ENCODE measurements around the gene VPS50. TPM values are rescaled to one million over a fixed set of nuclear protein-coding genes. Genes with fewer than 3 reads are reported as not detected.

VPS50 gene
- total RNA-seq, 1 experiment from 2014 or later, result 15.1 TPM

- intact Hi-C loops (cut with micrococcal nuclease), result no loop called here
- Histone ChIP-seq H3K36me3 (ENCODE audit: control insufficient read depth in 1 of 2, insufficient read depth in 2 of 2, low read length in 2 of 2) (no peaks in the 10 kb centered on the region), H3K9me2 (ENCODE audit: insufficient read depth) (no peaks in the 10 kb centered on the region), H3K4me2 (ENCODE audit: low read length) (no peak overlapping the region), H3K4me1 (ENCODE audit: control insufficient read depth in 1 of 2, insufficient read depth in 2 of 2, low read length in 2 of 2) (no peaks in the 10 kb centered on the region), H3K79me2 (ENCODE audit: insufficient read depth, low read length) (no peaks in the 10 kb centered on the region), H3K27me3 (ENCODE audit: insufficient read depth, low read length) (no peaks in the 10 kb centered on the region), H3K27ac (ENCODE audit: low read depth, low read length) (no peak overlapping the region), H4K20me1 (ENCODE audit: insufficient read depth) (no peaks in the 10 kb centered on the region), H2AFZ (ENCODE audit: low read depth, low read length, poor library complexity, severe bottlenecking) (no peak overlapping the region), H3K4me3 (replicated peaks in 1 of 2; ENCODE audit: low read depth in 1 of 2, low read length in 2 of 2) (no peak overlapping the region), H3K9ac (ENCODE audit: low read length) (no peak overlapping the region), H3K9me3 (ENCODE audit: control insufficient read depth in 1 of 2, insufficient read depth in 1 of 2, low read depth in 1 of 2, low read length in 2 of 2) (no peaks in the 10 kb centered on the region)
- ChIA-PET RAD21 (ENCODE audit: low non-redundant PET in 1 of 2, low total read pairs in 2 of 2, uncharacterized antibody in 2 of 2, unreplicated experiment in 2 of 2) (no interaction called here), POLR2A (no interaction called here), CTCF (no interaction called here)
- ATAC-seq (no peak), DNase-seq (ENCODE audit: low read depth, low spot score) (no peak)
- no TSS peak for BruUV-seq (replicated peaks)
- TF ChIP-seq EZH2 (IDR thresholded peaks at IDR 0.05) (no peak), REST (IDR thresholded peaks at IDR 0.05; ENCODE audit: low read depth) (no peak), CTCF (IDR thresholded peaks at IDR 0.05 in 2 of 3, conservative IDR thresholded peaks at IDR 0.05 in 1 of 3; ENCODE audit: borderline replicate concordance in 1 of 3, insufficient read depth in 1 of 3, low read depth in 2 of 3, low read length in 2 of 3) (no peak), ZBTB33 (IDR thresholded peaks at IDR 0.05; ENCODE audit: extremely low read depth, insufficient replicate concordance, low read length) (no peak), POLR2A (IDR thresholded peaks at IDR 0.05; ENCODE audit: borderline replicate concordance, extremely low read depth, insufficient read depth, insufficient read length) (no peak), ATF3 (IDR thresholded peaks at IDR 0.05) (no peak), ZNF274 (IDR thresholded peaks at IDR 0.05; ENCODE audit: low read depth, low read length) (no peak), TCF7L2 (IDR thresholded peaks at IDR 0.05; ENCODE audit: borderline replicate concordance, extremely low read depth, insufficient read depth, insufficient read length) (no peak), SP1 (IDR thresholded peaks at IDR 0.05; ENCODE audit: low read depth) (no peak), RAD21 (IDR thresholded peaks at IDR 0.05; ENCODE audit: low read depth) (no peak), ZFX (IDR thresholded peaks at IDR 0.05) (no peak)
These were observed 84.6 kb downstream of the VPS50 start for GRCh38 chr7:93316730-93317129.
